ENCODE data around the gene RNU6-9. TPM values are rescaled to one million over a fixed set of nuclear protein-coding genes. Genes with fewer than 3 reads are reported as not detected.

The RNU6-9 gene
- total RNA-seq, 3 donors from 2014 or later (not counting 1 experiment from before 2014, with no cell fraction given) = not detected

DNA sequence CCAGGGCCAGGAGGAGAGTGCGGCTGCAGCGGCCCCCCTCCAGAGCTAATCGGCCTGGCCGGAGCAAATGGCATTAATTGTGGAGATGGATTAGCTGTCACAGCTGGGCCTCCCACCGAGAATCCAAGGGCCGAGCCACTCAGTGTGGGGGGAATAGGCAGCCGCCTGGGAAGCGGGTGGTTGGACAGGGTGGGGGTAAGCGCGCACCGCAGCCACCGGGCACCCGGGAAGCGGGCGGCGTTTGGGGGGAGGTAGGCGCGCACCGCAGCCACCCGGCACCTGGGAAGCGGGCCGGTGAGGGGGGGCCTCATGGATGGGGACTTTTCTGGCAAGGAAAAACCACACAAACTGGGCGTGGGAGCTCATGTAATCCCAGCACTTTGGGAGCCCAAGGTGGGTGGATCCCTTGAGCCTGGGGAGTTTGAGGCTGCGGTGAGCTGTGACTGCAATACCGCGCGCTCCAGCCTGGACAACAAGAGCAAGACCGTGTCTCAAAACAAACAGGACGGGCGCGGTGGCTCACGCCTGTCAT lies 10.0 kb downstream of the RNU6-9 start:
- no peaks in the 10 kb centered on the region for H3K36me3 Mint-ChIP-seq
- TF ChIP-seq, protein P1, sequence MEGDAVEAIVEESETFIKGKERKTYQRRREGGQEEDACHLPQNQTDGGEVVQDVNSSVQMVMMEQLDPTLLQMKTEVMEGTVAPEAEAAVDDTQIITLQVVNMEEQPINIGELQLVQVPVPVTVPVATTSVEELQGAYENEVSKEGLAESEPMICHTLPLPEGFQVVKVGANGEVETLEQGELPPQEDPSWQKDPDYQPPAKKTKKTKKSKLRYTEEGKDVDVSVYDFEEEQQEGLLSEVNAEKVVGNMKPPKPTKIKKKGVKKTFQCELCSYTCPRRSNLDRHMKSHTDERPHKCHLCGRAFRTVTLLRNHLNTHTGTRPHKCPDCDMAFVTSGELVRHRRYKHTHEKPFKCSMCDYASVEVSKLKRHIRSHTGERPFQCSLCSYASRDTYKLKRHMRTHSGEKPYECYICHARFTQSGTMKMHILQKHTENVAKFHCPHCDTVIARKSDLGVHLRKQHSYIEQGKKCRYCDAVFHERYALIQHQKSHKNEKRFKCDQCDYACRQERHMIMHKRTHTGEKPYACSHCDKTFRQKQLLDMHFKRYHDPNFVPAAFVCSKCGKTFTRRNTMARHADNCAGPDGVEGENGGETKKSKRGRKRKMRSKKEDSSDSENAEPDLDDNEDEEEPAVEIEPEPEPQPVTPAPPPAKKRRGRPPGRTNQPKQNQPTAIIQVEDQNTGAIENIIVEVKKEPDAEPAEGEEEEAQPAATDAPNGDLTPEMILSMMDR (IDR thresholded peaks at IDR 0.05) = no peak
- Histone ChIP-seq H3K27me3 (ENCODE audit: control insufficient read depth, insufficient read depth, low read length) (no peaks in the 10 kb centered on the region), H3K36me3 (ENCODE audit: control insufficient read depth, insufficient read depth, low read length) (peaks cover 22% of the 10 kb centered on the region), H3K27ac (ENCODE audit: low read length) (no peak overlapping the region), H3K4me1 (ENCODE audit: control insufficient read depth, insufficient read depth, low read length) (peaks cover 38% of the 10 kb centered on the region), H3K4me3 (ENCODE audit: low read length) (no peak overlapping the region), H3K9me3 (ENCODE audit: control insufficient read depth, insufficient read depth, low read length) (no peaks in the 10 kb centered on the region)
- DNase-seq (no peak), ATAC-seq (no peak)
- no peaks in the 10 kb centered on the region for H3K9me3 Mint-ChIP-seq
- intact Hi-C loops (cut with micrococcal nuclease) = no loop called here
- H3K27ac Mint-ChIP-seq = no peak overlapping the region
- H3K4me3 Mint-ChIP-seq = no peak overlapping the region
- peaks cover 0 to 7% of the 10 kb centered on the region in 2 donors for H3K4me1 Mint-ChIP-seq
- WGBS (ENCODE audit: insufficient coverage) = 94% methylated on average over 32 of the region's 32 CpGs
- no peaks in the 10 kb centered on the region for H3K27me3 Mint-ChIP-seq (ENCODE audit: low read depth in 2 of 2)

DNA sequence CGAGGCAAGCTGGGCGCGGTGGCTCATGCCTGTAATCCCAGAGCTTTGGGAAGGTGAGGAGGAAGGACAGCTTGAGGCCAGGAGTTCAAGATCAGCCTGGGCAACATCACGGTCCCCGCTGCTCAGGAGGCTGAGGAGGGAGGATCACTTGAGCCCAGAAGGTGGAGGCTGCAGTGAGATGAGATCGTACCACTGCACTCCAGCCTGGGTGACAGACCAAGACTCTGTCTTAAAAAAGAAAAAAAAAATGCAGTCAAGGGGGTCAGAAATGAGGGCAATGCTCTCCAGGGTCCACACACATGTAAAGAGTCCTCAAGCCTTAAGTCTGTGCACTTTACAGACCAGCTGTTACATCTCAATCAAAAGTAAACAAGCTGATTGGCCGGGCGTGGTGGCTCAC lies 11.3 kb downstream of the RNU6-9 start:
- no peaks in the 10 kb centered on the region for H3K27me3 ChIP-seq (ENCODE audit: control insufficient read depth, insufficient read depth, low read length)
- TF ChIP-seq, protein P1 (IDR thresholded peaks at IDR 0.05) = no peak
- intact Hi-C loops (cut with micrococcal nuclease) = no loop called here
- no peak overlapping the region for H3K27ac ChIP-seq (ENCODE audit: low read length)
- 96% methylated on average over 8 of the region's 8 CpGs for WGBS (ENCODE audit: insufficient coverage)
- no peaks in the 10 kb centered on the region for H3K9me3 ChIP-seq (ENCODE audit: control insufficient read depth, insufficient read depth, low read length)
- H3K4me1 ChIP-seq (ENCODE audit: control insufficient read depth, insufficient read depth, low read length) = peaks cover 50% of the 10 kb centered on the region
- no peaks in the 10 kb centered on the region for H3K36me3 Mint-ChIP-seq
- peaks cover 8 to 19% of the 10 kb centered on the region in 2 donors for H3K4me1 Mint-ChIP-seq
- no peaks in the 10 kb centered on the region for H3K9me3 Mint-ChIP-seq
- H3K4me3 ChIP-seq (ENCODE audit: low read length) = no peak overlapping the region
- no peak for DNase-seq
- H3K4me3 Mint-ChIP-seq = no peak overlapping the region
- no peak for ATAC-seq
- peaks cover 14% of the 10 kb centered on the region for H3K36me3 ChIP-seq (ENCODE audit: control insufficient read depth, insufficient read depth, low read length)
- no peak overlapping the region for H3K27ac Mint-ChIP-seq
- H3K27me3 Mint-ChIP-seq (ENCODE audit: low read depth in 2 of 2) = no peaks in the 10 kb centered on the region

DNA sequence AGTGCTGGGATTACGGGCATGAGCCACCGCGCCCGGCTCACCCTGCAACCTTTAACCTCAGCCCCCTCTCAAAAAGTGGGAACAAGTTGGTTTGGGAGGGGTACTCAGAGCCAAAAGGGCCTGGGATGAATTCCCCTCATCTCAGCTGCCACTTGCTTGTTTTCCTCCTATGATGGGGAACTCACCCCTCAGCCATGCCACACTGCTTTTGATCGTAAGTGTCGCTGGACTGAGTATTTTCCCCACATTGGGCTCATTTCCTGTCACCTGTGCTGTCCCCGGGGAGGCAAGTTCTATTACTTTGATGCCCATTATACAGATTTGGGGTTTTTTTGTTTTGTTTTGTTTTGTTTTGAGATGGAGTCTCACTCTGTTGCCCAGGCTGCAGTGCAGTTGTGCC lies 13.2 kb downstream of the RNU6-9 start:
- H3K4me1 Mint-ChIP-seq = peaks cover 12 to 20% of the 10 kb centered on the region in 2 donors
- H3K9me3 Mint-ChIP-seq = no peaks in the 10 kb centered on the region
- H3K36me3 Mint-ChIP-seq = no peaks in the 10 kb centered on the region
- Histone ChIP-seq H3K4me1 (ENCODE audit: control insufficient read depth, insufficient read depth, low read length) (peaks cover 62% of the 10 kb centered on the region), H3K4me3 (ENCODE audit: low read length) (no peak overlapping the region), H3K27ac (ENCODE audit: low read length) (peak overlapping the region; percentile 69), H3K36me3 (ENCODE audit: control insufficient read depth, insufficient read depth, low read length) (peaks cover 6% of the 10 kb centered on the region), H3K27me3 (ENCODE audit: control insufficient read depth, insufficient read depth, low read length) (no peaks in the 10 kb centered on the region), H3K9me3 (ENCODE audit: control insufficient read depth, insufficient read depth, low read length) (no peaks in the 10 kb centered on the region)
- no peaks in the 10 kb centered on the region for H3K27me3 Mint-ChIP-seq (ENCODE audit: low read depth in 2 of 2)
- TF ChIP-seq, protein P1 (IDR thresholded peaks at IDR 0.05) = no peak
- DNase-seq (peak in 1 of 2 donors; percentile 64), ATAC-seq (no peak)
- 92% methylated on average over 6 of the region's 7 CpGs for WGBS (ENCODE audit: insufficient coverage)
- H3K27ac Mint-ChIP-seq = peak overlapping the region; percentile 36 to 38
- intact Hi-C loops (cut with micrococcal nuclease) = no loop called here
- H3K4me3 Mint-ChIP-seq = no peak overlapping the region

Measured in natural killer cell (primary cell).